ENCODE data around the gene PLAC1.

Gene PLAC1, protein sequence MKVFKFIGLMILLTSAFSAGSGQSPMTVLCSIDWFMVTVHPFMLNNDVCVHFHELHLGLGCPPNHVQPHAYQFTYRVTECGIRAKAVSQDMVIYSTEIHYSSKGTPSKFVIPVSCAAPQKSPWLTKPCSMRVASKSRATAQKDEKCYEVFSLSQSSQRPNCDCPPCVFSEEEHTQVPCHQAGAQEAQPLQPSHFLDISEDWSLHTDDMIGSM

DNA sequence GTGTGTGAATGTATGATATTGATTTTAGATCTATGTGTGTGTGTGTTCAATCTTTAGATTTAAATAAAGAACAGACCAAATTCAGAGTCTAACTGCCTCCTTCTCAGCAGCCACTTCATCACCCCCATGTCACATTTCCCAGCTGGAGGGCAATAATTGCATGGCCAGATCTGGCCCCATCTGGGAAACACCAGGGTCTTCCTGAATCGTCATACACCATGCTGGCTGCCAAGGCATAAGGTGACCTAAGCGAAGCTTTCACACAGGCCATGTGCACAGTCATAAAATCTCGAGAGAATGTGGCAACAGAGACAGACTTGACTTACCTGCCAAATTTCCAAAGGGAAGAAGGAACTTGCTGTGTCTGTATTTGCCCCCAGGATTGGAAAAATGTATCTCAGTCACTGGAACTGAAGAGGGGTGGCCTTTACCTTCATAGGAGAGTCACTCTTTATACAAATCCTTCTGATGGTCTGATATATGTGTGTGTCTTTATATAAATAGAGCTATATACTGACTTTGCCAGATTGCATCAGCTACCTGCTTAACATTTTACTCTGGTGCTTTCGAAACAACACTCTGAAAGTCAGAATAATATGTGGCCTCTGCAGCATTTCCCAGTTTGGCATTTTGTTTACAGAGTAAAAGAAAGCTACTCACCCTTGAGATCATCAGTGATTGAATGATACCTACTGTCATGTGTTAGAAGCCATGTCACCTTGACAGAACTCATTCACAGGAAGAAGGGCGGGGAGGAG lies at the start of gene PLAC1:
Gene PLAC1 (minus strand): TSS at position 470 of the 758 bp plus-strand sequence. CDS start 91,789 bp downstream, outside the sequence.
- DNase-seq (ENCODE audit: low spot score): no peak

DNA sequence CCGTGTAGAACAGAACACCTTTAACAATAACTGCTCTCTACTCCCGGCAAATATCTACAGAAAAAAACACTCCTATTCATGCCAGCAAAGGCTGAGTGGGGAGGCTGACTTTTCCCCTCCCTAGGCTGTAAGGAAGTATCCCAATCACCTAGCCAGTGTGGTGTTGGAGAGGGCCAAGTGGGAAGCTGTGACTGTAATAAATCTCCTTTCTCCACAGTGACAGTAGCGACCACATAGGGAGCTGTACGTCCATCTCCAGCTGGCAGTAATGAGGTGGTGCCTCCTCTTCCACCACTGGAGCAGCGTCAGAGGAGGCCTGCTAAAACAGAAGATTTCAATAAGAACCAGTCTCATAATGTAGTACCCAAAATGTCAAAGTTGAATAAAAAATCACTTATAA lies 47.9 kb upstream of the PLAC1 start:
- no peak for DNase-seq (ENCODE audit: low spot score)

DNA sequence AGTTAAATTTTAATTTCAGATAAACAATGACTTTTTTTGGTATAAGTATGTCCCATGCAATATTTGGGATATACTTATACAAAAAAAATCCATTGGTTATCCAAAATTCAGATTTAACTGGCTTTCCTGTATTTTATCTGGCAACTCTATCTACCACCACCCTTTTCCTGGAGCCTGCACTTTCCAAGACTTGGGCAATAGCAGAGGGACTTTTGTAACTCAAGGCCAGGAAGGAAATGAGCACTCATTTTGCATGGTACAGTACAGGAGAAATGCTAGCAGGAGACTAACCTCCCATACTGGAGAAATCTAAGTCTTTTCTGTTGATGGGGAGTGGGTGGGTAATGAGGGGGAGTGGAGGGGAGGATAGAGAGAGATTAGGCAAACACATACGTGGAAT lies 37.7 kb upstream of the PLAC1 start:
- DNase-seq (ENCODE audit: low spot score): no peak

DNA sequence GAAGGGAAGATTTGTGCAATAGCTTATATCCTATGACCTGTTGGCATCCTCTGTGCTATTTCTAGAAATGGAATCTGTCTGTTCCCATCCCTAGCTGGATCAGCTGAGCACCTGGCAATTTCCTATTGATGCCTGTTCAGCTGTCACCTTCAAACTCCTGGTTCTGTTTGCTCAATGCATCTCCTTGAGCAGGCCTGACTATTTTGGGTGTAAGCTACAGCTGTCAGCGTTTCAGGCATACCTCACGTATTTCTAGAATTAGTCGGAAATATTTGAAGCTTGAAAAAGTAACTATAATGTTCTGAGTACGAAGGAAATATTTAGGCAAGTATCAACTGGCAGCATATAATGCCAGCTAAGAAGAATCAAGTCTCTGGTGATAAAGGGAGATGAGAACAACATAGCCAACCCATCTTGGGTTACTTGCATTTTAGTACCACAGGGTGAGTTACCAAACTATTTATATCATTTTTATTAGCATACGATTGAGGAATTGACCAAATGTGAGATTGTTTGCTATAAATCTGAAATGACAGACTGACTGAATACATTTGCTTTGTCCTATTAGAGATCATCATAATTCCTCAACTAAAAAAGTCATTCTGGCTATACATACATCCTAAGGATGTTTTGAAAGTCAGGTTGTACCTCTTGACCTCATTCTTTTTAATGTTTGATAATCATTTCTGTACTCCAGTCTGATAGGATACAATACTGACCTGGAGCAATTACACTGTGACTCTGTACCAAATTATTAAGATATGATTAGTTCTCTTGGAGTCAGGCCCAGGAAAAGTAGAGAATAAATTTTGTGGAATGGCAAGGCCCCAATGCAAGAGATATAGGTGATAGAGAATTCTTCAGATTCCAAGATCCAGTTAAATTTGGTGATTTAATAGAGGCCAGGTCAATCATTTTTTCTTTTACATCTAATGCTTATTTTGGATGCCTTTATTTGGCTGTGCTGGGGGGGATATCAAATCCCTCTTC lies 36.4 kb upstream of the PLAC1 start:
- no peak for DNase-seq (ENCODE audit: low spot score)

DNA sequence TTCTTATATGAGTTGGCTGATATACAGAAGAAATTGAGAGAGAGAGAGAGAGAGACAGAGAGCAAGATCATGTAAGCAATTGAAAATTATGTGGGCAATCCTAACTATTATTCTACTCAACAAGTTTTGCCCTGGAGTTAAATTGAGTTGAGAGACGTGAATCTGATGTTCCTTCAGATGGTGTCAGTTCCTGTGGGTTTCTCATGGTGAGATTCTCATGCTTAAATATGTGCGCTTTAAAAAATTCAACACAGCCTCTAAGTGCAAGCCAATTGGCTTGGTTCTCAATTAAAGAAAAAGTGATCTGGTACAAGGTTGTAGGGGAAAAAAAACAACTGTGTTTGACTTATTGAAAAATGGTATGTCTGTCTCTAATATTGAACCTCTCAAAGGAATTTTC lies 35.4 kb upstream of the PLAC1 start:
- no peak for DNase-seq (ENCODE audit: low spot score)

DNA sequence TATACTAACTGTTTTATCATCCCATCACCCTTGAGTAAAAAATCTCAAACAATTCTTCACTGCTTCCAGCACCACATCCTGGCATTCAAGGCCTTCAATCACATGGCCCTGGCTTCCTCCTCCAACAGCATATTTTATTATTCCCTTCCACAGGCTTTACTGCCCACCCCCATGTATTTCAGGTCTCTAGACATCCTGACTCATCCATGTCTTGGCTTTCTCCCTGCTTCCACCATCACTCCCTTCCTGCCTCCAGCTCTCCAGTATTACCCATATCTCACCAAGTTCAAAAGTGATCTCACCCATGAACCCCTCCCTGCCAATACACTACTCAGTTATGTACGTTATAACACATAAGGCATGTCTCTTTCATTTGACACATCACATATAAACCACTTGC lies 34.7 kb upstream of the PLAC1 start:
- no peak for DNase-seq (ENCODE audit: low spot score)

DNA sequence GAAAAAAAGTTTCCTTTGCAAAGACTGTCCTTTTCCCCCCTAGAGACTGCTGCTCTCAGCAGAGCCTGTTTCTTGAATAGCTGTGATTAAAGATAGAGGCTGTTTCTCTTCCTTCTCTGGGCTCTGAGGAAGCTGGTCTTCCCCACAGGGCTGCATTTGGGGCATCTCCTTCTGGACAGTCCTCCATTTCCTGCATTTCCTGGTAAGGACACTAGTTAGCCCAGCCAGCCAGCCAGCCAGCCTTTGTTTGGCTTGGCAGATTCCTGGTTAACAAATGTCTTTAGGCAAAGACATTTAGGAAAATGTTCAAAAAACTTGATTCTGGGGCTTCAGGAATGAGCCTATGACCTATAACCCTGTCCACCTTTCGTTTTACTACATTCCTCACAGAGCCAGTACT lies 34.0 kb upstream of the PLAC1 start:
- no peak for DNase-seq (ENCODE audit: low spot score)

DNA sequence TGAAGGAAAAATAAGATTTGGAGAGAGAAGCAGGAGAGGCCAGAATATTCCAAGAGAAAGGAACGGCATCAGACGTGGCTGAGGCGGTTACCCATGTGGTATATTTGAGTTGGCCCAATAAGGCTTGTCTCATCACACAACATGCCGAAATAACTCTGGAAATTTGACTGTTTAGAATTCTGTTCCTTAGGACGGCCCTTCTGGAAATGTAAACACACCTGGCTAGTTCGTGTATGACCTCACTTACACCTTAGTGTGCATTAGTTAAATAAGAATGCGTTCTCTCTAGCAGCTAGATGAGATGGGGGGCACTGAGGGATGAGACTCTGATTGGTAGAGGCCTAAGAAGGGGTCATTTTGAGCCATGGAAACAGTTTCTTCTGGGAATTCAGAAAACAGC lies 33.2 kb upstream of the PLAC1 start:
- DNase-seq (ENCODE audit: low spot score): no peak

DNA sequence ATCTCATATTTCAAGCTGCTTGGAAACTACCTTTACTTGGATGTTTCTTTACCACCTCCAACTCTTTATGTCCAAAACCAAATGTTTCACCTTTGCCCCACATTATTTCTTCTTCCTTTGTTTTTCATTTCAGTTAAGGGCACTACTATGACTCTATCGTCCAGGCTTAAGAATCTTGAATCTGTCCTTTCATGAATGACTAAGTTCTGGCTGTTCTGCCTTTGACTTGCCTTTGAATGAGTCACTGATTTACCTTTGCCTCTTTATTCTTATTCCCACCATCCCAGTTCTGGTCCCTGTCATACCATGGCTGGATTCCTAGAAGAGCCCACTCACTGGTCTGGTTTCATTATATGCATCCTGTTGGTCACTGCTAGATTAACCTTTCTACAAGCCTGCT lies 30.6 kb upstream of the PLAC1 start:
- DNase-seq (ENCODE audit: low spot score): no peak

DNA sequence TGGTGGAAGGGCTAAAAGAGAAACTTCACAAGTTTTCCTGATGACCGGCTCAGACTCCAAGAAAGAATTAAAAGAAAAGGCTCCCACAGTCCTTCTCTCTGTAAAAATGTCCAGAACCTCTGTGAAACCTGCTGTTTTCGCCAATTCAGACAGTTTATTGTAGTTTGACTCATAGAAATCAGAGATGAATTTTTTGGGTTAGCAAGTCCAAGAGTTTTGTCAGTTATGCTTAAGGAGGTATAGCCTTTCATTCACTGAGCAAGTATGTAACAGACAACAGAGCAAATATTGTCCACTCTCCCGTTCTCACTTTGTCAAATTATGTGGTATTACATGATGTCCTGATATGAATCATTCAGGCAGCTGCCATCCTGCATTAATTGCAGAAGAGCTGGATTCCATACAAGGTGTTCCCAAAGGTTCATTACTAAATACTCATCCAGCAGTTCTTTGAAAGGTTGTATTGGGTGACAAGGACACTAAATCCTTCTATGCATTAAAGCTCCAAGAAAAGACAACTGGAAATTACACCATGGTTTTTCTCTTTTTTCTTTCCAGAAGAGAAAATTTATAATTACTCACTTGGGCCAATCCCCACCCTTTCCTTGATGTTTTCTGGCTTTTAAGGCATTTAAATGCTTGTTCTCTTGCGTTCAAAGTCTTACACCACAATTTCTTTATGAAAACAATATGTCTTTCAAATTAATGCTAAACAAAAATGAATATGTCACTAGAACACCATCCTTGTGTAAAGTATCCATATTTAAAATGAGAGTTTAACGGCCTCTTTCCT lies 30.0 kb upstream of the PLAC1 start:
- DNase-seq (ENCODE audit: low spot score): no peak

DNA sequence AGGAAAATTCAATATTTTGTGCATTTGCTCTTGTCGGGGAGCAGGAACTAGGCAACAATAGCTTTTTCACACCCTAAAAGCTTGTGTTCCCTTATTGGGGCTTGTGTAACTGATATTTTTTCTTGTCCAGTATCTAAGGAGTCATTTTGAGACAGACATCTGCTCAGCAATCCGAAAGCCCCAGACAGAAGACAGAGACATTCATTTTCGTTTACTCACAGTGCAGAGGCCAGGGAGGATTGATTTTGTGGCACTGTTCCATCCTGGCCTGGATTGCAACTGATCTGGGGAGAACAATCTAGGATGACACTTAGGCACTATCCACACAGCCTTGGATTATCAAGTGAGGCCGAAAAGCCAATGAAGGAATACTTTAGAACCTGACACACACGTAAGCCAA lies 27.4 kb upstream of the PLAC1 start:
- no peak for DNase-seq (ENCODE audit: low spot score)

DNA sequence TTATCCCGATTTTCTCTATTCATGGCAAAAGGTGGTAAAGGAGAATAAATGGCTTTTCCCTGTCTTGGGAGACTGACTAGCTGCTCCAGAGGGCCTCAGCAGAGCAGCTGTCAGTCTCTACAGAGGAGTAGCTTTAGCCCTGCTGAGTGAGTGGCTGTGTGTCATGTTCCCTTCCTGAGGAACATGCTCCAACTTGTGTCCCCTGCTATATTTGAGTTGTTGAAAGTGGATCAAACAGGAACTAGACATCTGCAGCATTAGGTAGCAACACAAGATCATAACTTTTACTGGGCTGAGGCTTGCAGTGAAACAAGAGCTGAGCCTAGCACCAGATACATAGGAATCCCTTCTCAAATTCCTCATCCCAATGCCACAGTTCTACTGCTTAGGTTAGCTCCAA lies 26.7 kb upstream of the PLAC1 start:
- no peak for DNase-seq (ENCODE audit: low spot score)

DNA sequence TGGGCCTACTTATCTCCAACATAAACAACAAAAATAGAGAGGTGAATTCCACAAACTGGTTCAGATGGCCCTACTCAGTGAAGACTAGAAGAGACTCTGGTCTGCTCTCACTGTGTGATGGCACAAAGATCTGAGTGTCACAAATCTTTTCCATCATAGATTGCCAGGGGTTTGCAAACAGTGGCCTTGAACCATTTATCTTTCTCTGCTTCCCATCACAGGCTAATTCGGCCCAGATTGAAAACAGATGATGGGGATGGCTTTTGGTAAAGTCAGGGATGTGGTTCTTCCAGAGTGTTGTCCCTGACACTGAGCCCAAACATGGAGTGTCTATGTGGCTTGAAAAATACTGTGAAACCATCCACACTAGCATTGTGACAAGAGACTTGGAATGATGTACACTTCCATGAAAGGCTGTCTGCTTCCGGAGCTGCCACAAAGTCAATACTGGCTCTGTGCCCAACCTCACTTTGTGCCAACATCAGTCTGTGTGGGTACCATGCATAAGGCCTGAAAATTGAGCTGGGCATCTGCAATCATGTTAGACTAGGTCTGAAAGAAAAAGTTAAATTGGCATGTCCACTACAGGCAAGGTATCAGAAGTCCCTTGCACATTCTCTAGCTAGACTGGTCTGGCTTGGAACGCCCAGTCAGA lies 25.2 kb upstream of the PLAC1 start:
- DNase-seq (ENCODE audit: low spot score): no peak

DNA sequence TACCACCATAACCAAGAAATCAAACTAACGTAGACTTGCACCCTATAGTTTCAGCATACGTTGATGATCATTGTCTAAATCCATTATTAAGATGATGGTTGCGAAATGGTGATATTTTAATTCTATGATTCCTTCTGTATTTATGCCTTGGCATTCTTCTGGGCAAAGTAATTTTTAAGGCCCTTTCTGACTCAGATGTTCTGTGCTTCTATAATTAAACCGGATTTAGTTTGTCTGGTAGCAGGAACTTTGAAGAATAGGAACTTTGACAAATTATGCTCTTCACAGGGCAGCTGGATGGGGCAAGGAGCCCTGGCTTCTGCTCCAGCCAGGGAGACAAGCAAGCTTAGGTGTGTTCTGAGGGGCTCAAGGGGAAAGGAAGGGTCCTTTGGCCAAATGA lies 23.8 kb upstream of the PLAC1 start:
- no peak for DNase-seq (ENCODE audit: low spot score)

DNA sequence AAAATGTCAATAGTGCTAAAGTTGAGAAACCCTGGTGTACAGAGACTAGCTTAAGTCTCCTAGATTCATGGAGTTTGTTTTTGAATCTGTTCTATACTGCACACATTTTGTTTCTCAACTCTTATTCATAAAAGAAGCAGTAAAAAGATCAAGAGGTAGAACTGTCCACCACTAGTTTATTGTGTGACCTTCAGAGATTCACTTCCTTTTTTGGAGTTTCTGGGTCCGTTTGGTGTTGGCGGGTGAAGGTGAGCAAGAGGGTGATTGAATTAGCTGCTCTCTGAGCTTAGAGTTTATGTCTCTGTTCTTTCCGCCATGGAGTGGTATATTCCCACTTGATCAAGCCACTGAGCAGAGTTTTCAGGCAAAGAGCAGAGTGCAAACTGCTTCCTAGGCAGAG lies 21.4 kb upstream of the PLAC1 start:
- DNase-seq (ENCODE audit: low spot score): no peak

DNA sequence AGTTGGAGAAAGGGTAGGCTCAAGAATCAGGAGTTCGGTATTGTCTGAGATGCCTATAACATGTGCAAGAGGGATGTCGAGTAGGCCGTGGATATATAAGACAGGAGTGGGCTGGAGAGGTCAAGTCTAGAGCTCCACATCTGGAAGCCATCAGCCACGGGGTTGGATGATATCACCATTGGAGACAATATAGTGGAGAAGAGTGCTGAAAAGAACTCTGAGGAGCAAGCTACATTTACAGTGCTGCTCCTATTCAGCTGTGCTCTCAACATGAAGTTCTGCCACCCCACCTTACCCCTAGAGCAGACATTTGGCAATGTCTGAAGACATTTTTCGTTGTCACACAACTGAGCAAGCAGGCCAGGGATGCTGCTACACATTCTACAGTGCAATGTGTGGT lies 20.9 kb upstream of the PLAC1 start:
- no peak for DNase-seq (ENCODE audit: low spot score)

DNA sequence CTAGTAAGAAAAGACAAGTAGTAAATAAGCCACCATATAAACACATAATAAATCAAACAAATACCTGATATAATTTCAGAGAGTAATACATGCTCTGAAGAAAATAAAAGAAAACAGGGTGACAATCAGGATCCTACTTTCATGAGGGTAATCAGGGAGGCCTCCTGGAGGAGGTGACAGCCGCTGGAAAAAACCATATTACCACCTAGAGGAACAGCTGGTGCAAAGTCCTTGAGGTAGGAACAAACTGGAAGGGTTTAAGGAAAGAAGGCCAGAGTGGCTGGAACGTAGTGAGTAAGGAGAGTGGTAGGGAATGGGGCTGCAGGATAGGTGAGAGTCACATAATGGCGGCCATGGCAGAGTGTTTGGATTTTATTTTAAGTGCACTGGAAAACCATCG lies 19.1 kb upstream of the PLAC1 start:
- no peak for DNase-seq (ENCODE audit: low spot score)

DNA sequence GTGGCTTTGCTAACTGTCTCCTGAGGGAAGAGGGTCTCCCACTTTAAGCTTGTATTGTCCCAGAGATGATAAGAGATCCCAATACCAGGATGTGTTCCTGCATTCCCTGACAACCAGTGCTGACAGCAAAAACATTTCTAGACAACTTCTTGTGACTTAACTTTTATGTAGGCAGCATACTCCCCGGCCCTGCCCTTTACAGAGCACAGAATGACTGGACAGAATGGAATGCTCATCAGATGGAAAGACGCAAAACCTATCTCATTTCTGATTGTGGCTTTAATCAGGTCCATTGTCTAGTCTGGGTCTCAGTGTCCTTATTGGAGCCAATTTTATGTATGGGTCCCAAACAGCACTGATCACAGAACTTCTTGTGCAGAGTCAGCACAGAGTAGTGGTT lies 18.2 kb upstream of the PLAC1 start:
- DNase-seq (ENCODE audit: low spot score): no peak

DNA sequence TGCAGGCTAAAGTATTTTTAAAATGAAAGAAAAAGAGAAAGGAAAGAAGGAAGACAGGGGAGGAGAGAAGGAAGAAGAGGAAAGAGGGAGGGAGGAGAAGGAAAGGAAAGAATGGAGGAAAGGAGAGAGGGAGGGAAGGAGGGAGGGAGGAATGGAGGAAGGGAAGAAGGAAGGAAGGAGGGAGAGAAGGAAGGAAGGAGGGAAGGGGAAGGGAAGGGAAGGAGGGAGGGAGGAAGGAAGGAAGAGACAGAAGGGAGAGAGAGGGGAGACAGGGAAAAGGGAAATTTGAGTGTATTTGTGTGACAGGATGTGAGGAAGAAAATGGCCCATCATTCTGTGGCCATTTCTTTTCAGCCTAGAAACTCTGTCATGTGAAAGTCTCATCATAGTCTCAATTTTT lies 14.9 kb upstream of the PLAC1 start:
- DNase-seq (ENCODE audit: low spot score): no peak

DNA sequence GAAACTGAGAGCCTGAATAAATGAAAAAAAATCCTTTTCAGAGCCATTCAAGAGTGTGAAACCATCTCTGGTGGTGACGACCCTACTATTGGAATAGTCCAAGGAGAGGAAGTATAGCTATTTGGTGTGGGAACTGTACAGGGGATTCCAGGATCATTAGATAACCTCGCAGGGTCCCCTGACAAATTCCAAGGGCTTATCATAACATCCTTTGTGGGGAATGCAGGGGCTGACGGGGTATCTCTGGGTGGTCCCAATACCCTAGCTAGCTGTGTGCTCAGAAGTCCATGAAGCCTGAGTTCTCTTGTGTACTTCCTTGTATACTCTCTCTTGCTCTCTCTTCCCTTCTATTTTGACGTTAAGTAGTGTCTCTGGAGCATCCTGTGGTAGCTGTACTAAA lies 13.8 kb upstream of the PLAC1 start:
- no peak for DNase-seq (ENCODE audit: low spot score)

DNA sequence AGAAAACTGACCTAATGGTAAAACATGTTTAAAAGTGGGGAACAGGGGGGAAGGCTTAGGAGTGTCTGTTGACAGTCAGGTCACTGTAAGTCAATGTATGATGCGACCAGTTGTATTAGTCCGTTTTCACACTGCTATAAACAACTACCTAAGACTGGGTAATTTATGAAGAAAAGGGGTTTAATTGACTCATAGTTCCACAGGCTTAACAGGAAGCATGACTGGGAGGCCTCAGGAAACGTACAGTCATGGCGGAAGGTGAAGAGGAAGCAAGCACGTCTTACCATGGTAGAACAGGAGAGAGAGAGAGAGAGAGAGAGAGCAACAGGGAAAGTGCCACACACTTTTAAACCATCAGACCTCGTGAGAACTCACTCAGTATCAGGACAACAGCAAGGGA lies 13.0 kb upstream of the PLAC1 start:
- no peak for DNase-seq (ENCODE audit: low spot score)
